ENCODE results near the gene SHCBP1L.

DNA sequence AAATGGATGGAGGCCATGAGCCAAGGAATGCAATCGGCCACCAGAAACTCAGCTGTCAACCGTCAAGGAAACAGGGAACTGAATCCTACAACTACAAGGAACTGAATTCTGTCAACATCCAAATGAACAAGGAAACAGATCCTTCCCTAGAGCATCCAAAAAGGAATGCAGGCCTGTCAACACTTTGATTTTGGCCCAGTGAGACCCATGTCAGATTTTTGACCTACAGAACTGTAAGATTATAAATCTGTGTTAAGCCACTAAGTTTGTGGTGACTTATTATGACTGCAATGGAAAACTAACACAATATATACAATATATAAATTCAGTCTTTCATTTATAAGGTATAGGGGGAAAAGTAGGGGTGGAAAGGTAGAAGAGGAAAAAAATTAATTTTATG is 55.3 kb downstream of the SHCBP1L start:
- TF ChIP-seq POLR2A (IDR thresholded peaks at IDR 0.05; ENCODE audit: low read length) (no peak), GATA1 (IDR thresholded peaks at IDR 0.05; ENCODE audit: low read depth, low read length) (no peak)
